C4-2B (cell line): ENCODE results near the gene ANAPC16.

Source experiments
- H3K27ac ChIP-seq: fragments of 450-650 bp; 2 replicates; pipeline ENCODE4 v1.5.1; 2017
- ZFX ChIP-seq: fragments of 450-650 bp; IDR thresholded peaks from 2 replicates; pipeline ENCODE4 v1.6.1; 2017
- TF ChIP-seq, protein P1 (sequence below): fragments of 450-650 bp; conservative IDR thresholded peaks from 2 replicates; pipeline ENCODE4 v1.5.1; 2017; ENCODE audit warnings: mild to moderate bottlenecking

ANAPC16 gene

DNA sequence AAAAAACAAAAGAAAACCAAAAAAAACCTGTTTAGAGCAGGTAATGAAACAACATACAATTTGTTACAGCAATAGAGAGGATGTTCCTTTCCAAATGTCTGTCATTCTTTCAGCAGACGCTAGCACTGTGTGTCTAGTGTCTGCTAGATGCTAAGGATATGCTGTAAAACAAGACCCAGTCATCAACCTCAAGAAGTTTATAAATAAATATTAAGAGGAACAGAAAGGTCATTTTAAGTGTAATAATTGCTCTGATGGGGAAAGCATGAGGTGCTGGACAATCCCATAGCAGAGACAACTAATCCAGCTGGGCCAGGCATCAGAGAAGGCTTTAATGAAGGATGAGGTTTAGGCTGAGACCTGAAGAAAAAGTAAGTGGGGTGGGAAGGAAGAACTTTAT, 23.6 kb downstream of the ANAPC16 start:
- TF ChIP-seq ZFX: no peak
- TF ChIP-seq, protein P1, sequence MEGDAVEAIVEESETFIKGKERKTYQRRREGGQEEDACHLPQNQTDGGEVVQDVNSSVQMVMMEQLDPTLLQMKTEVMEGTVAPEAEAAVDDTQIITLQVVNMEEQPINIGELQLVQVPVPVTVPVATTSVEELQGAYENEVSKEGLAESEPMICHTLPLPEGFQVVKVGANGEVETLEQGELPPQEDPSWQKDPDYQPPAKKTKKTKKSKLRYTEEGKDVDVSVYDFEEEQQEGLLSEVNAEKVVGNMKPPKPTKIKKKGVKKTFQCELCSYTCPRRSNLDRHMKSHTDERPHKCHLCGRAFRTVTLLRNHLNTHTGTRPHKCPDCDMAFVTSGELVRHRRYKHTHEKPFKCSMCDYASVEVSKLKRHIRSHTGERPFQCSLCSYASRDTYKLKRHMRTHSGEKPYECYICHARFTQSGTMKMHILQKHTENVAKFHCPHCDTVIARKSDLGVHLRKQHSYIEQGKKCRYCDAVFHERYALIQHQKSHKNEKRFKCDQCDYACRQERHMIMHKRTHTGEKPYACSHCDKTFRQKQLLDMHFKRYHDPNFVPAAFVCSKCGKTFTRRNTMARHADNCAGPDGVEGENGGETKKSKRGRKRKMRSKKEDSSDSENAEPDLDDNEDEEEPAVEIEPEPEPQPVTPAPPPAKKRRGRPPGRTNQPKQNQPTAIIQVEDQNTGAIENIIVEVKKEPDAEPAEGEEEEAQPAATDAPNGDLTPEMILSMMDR: no peak
- H3K27ac ChIP-seq: no peak overlapping the region

DNA sequence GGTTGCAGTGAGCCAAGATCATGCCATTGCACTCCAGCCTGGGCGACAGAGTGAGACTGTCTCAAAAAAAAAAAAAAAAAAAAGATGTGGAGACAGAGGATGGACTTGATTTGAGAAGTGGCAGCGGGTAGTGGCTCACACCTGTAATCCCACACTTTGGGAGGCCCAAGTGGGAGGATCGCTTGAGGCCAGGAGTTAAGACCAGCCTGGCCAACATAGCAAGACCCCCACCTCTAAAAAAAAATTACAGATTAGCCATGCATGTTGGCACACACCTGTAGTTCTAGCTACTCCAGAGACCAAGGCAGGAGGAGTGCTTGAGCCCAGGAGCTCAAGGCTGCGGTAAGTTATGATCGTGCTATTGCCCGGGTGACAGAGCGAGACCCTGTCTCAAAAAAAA, 24.6 kb downstream of the ANAPC16 start:
- no peak overlapping the region for H3K27ac ChIP-seq
- TF ChIP-seq, protein P1: no peak
- no peak for TF ChIP-seq ZFX

DNA sequence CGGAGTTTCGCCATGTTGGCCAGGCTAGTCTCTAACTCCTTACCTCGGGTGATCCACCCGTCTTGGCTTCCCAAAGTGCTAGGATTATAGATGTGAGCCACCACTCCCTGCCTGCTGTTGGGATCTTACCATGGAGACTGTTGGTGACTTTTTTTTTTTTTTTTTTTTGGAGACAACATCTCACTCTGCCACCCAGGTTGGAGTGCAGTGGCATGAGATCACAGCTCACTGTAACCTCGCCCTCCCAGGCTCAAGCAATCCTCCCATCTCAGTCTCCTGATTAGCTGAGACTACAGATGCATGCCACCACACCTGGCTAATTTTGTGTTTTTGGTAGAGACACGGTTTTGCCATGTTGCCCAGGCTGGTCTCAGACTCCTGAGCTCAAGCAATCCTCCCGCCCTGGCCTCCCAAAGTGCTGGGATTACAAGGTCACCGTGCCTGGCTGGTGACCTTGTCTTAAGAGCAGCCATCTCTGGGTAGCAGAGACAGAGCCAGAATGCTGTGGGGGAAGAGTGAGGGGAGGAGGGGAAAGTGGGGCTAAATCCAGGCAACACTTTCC, 26.0 kb downstream of the ANAPC16 start:
- no peak overlapping the region for H3K27ac ChIP-seq
- no peak for TF ChIP-seq ZFX
- TF ChIP-seq, protein P1: no peak

DNA sequence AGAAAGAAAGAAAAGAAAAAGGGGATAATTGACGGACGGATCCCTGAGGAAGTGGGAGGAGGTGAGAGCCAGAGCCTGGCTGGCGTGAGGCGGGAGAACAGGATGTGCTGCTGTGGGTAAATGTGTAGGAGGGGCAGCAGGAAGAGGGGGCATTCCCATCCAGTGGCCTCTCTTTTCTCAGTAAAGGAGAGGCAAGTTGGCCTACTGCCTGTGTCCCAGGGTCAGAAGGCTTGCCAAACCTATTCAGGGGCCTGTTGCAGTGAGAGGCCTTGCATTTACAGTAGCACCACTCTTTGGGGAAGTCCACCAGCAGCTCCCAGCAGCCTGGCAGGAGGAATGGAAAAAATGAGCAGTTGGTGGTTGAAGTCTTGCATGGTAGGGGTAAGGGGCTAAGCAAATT, 26.9 kb downstream of the ANAPC16 start:
- H3K27ac ChIP-seq: peak overlapping the region; percentile 53; the same call in 1 of the 2 replicates
- TF ChIP-seq ZFX: no peak
- TF ChIP-seq, protein P1: no peak

DNA sequence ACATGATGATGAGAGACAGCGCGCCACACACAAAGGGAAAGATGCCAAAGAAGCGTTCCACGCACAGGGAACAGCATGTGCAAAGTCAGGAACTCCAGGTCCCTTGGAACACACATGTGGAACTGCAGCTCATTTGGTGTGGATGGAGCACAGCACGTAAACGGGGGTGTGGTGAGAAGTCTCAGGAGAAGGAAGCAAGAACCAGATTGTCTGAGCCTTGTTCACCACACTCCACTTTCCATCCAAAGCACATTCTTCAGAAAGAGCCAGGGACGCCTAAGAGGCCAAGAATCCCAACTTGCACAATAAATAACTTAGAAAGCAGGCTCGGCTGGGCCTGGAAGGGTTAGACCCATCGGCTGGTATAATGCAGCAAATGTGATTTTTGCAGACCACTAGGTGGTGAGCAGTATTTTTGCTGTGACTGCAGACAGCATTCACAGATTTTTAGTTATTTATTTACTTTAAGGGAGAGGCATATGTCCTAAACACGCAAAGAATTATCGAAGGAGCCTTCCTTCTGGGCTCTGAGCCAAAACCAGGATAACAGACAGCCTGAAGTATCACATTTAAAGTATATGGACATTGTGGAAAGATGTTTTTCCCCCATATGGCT, 28.1 kb downstream of the ANAPC16 start:
- peak overlapping the region; percentile 53 for H3K27ac ChIP-seq
- TF ChIP-seq, protein P1: no peak
- TF ChIP-seq ZFX: no peak

DNA sequence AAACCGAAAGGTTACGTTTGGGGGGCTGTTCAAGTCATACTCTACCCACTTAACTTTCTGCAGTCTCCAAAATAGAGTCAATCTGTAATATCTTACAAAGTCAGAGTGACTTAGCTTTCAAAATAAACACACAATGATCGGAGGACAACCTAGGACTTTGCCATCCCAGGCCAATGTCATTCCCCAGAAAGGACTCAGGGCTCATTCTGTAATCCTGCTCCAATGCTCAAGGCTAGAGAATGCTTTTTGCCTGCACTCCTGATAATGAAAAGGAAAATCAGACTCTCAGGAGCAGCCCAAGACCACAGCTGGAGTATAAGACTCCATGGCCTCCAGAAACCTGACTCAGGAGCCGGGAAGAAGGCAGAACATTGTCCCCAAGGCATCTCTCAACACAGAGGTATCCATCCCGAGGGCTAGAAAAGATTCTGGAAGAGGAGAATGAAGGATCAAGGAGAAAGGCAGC, 28.8 kb downstream of the ANAPC16 start:
- H3K27ac ChIP-seq: peak overlapping the region; percentile 53
- TF ChIP-seq, protein P1: no peak
- no peak for TF ChIP-seq ZFX

DNA sequence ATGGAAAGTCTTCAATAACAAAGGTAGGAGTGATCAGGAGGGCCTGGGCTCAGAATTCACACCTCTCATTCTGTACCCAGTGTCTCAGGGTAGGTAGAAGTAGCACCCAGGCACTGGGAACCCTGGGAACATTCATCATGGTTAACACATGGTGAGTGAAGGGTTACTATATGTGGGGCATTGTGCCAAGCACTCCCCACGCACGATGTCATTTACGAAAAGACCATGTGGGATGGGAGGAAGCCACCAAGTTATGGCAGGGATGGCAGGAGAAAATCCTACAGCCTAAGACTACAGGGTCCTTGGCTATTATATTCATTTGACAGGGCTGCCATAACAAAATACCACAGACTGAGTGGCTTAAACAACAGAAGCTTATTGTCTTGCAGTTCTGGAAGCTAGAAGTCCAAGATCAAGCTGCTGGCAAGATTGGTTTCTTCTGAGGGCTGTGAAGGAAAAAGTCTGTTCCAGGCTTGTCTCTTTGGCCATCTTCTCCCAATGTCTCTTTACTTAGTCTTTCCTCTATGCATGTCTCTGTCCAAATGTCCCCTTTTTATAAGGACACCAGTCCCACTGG, 30.2 kb downstream of the ANAPC16 start:
- peak overlapping the region; percentile 53 for H3K27ac ChIP-seq
- no peak for TF ChIP-seq ZFX
- TF ChIP-seq, protein P1: no peak
